ENCODE results near the gene ARHGAP15.

Gene ARHGAP15

DNA sequence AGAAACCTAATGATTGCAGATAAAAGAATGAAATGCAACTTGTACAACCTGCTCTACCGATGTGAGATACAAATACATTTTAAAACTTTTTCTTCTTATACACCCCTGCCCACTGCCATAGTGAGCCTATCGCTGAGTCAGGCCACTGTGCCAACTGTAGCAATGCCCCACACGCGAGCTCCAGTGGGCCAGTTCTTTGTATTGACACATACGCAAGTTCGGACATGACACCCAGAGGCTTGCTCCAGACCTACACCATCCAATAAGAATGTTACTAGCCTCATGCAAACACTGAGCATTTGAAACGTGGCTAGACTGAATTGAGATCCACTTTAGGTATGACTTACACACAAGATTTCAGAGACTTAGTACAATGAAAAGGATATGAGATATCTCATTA lies 340.1 kb downstream of the ARHGAP15 start:
- Histone ChIP-seq H3K4me2 (ENCODE audit: low read depth, low read length, poor library complexity, severe bottlenecking) (no peak overlapping the region), H3K27me3 (ENCODE audit: low read length) (no peaks in the 10 kb centered on the region), H3K36me3 (ENCODE audit: low read length) (no peaks in the 10 kb centered on the region), H3F3A (ENCODE audit: insufficient read depth) (no peaks in the 10 kb centered on the region), H3K4me3 (ENCODE audit: insufficient read depth, low read length, poor library complexity, severe bottlenecking) (no peak overlapping the region), H3K27ac (ENCODE audit: low read depth, low read length) (no peak overlapping the region), H2AFZ (ENCODE audit: low read depth, low read length, severe bottlenecking) (no peak overlapping the region), H3K79me2 (ENCODE audit: insufficient read depth, low read length) (no peaks in the 10 kb centered on the region), H3K9me2 (replicated peaks; ENCODE audit: insufficient read depth, low read length) (no peaks in the 10 kb centered on the region), H3K9me3 (ENCODE audit: insufficient read depth, low read length) (no peaks in the 10 kb centered on the region), H3K9ac (ENCODE audit: low read length) (no peak overlapping the region), H4K20me1 (ENCODE audit: low read depth, low read length) (no peaks in the 10 kb centered on the region)
- TF ChIP-seq EZH2phosphoT487 (conservative IDR thresholded peaks at IDR 0.05; ENCODE audit: low read length) = no peak
- TF ChIP-seq CTCF (IDR thresholded peaks at IDR 0.05; ENCODE audit: insufficient read depth, low read length, poor library complexity, severe bottlenecking) = no peak

GRCh38 chr2:143471550-143471949 lies 342.3 kb downstream of the ARHGAP15 start:
- TF ChIP-seq CTCF (IDR thresholded peaks at IDR 0.05; ENCODE audit: insufficient read depth, low read length, poor library complexity, severe bottlenecking) = no peak
- no peak for TF ChIP-seq EZH2phosphoT487 (conservative IDR thresholded peaks at IDR 0.05; ENCODE audit: low read length)
- no peaks in the 10 kb centered on the region for H3K36me3 ChIP-seq (ENCODE audit: low read length)
- no peaks in the 10 kb centered on the region for H3K9me3 ChIP-seq (ENCODE audit: insufficient read depth, low read length)
- H3K9me2 ChIP-seq (replicated peaks; ENCODE audit: insufficient read depth, low read length) = no peaks in the 10 kb centered on the region
- no peaks in the 10 kb centered on the region for H3F3A ChIP-seq (ENCODE audit: insufficient read depth)
- H3K27ac ChIP-seq (ENCODE audit: low read depth, low read length) = no peak overlapping the region
- H3K27me3 ChIP-seq (ENCODE audit: low read length) = no peaks in the 10 kb centered on the region
- H3K4me3 ChIP-seq (ENCODE audit: insufficient read depth, low read length, poor library complexity, severe bottlenecking) = no peak overlapping the region
- no peak overlapping the region for H3K4me2 ChIP-seq (ENCODE audit: low read depth, low read length, poor library complexity, severe bottlenecking)
- no peaks in the 10 kb centered on the region for H3K79me2 ChIP-seq (ENCODE audit: insufficient read depth, low read length)
- H3K9ac ChIP-seq (ENCODE audit: low read length) = no peak overlapping the region
- no peaks in the 10 kb centered on the region for H4K20me1 ChIP-seq (ENCODE audit: low read depth, low read length)
- no peak overlapping the region for H2AFZ ChIP-seq (ENCODE audit: low read depth, low read length, severe bottlenecking)

- Histone ChIP-seq H3K4me3 (ENCODE audit: insufficient read depth, low read length, poor library complexity, severe bottlenecking) (no peak overlapping the region), H3K4me2 (ENCODE audit: low read depth, low read length, poor library complexity, severe bottlenecking) (no peak overlapping the region), H3K27me3 (ENCODE audit: low read length) (no peaks in the 10 kb centered on the region), H3F3A (ENCODE audit: insufficient read depth) (no peaks in the 10 kb centered on the region), H3K9ac (ENCODE audit: low read length) (no peak overlapping the region), H4K20me1 (ENCODE audit: low read depth, low read length) (no peaks in the 10 kb centered on the region), H3K9me3 (ENCODE audit: insufficient read depth, low read length) (no peaks in the 10 kb centered on the region), H2AFZ (ENCODE audit: low read depth, low read length, severe bottlenecking) (no peak overlapping the region), H3K79me2 (ENCODE audit: insufficient read depth, low read length) (no peaks in the 10 kb centered on the region), H3K27ac (ENCODE audit: low read depth, low read length) (no peak overlapping the region), H3K9me2 (replicated peaks; ENCODE audit: insufficient read depth, low read length) (no peaks in the 10 kb centered on the region), H3K36me3 (ENCODE audit: low read length) (no peaks in the 10 kb centered on the region)
- no peak for TF ChIP-seq CTCF (IDR thresholded peaks at IDR 0.05; ENCODE audit: insufficient read depth, low read length, poor library complexity, severe bottlenecking)
- no peak for TF ChIP-seq EZH2phosphoT487 (conservative IDR thresholded peaks at IDR 0.05; ENCODE audit: low read length)
Measured at GRCh38 chr2:143473216-143473615, 344.0 kb downstream of the ARHGAP15 start.

Data from SU-DHL-6 (cell line).